ENCODE data around the gene OR6K3.

- no peak for TF ChIP-seq EZH2phosphoT487 (IDR thresholded peaks at IDR 0.05; ENCODE audit: borderline replicate concordance)
- no peak for TF ChIP-seq CTCF (conservative IDR thresholded peaks at IDR 0.05; ENCODE audit: low read length)
These were observed 46.2 kb downstream of the OR6K3 start for GRCh38 chr1:158674302-158674701.

Data from Loucy (cell line).